Stimulated activated naive CD4-positive, alpha-beta T cell (primary cell): ENCODE data around the gene EBF3.

Experiments
- DNase-seq, 6 experiments: peaks; one replicate each; lab custom pipeline; 2025; lab: John Stamatoyannopoulos, UW

Gene EBF3

DNA sequence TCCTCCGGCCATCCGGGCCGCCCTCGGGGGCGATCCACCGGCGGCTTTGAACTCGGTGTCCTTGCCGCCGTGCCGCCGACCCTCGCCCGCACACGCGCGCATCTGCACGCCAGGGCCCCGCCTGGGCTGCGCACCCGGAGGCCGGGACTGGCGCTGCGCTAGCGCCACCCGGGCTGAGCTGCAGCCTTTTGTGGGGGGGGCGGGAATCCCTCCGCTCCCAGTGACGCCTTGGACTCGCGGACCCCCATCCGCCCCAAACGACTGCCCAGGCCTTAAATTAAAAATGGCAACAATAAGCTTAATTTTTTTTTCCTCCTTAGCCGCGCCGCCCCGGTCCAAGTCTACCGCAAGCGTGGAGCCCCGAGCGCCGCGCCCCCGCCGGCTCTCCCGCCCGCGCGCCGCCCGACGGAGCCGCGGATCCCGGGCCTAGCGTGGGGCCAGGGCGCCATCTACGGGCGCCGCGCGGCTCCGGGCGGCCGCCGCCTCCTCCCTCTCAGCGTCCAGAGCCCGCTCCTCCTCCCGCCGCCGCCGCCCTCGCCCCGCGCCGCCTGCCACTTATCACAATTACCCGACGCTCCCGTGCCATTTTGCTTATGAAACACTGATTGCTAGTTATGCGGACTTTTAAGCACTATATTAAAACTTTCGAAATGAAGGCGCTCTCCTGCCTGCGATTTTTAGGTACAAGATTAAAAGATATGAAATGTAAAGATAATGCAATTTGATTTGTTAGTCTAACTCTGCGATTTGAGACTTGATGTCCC is 7.5 kb upstream of the EBF3 start:
- peak in 3 of 6 experiments; percentile 12 to 16 (median 15) for DNase-seq

- DNase-seq, result no peak
Measured at GRCh38 chr10:129970465-129971364, 6.6 kb upstream of the EBF3 start.

GRCh38 chr10:129969911-129970464 is 5.9 kb upstream of the EBF3 start:
- no peak for DNase-seq

GRCh38 chr10:129969184-129969910 is 5.3 kb upstream of the EBF3 start:
- DNase-seq, result no peak

DNA sequence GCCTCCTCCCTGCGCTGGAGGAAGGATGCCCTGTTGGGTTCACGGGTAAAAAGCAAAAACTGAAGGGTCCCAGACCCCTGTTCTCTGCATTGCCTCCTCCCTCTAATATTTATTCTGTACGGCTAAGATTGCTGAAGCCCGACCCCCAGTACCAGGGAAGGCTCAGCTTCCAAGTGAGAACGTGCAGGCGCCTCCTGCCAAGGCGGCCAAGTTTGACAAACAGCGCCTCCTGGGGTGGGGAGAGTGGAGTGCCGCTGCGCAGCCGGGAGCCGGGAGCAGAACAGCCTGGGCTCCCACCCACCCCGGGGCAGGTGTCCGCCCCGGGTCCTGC is 4.7 kb upstream of the EBF3 start:
- DNase-seq, result peak in 1 of 6 experiments; percentile 15

GRCh38 chr10:129968020-129968852 is 4.2 kb upstream of the EBF3 start:
- no peak for DNase-seq

- DNase-seq, result no peak
Measured at GRCh38 chr10:129967579-129968019, 3.5 kb upstream of the EBF3 start.

GRCh38 chr10:129966889-129967578 is 3.0 kb upstream of the EBF3 start:
- no peak for DNase-seq

GRCh38 chr10:129966370-129966888 is 2.4 kb upstream of the EBF3 start:
- DNase-seq, result peak in 1 of 6 experiments; percentile 11

- DNase-seq, result no peak
Measured at GRCh38 chr10:129965959-129966358, 1.9 kb upstream of the EBF3 start.

DNA sequence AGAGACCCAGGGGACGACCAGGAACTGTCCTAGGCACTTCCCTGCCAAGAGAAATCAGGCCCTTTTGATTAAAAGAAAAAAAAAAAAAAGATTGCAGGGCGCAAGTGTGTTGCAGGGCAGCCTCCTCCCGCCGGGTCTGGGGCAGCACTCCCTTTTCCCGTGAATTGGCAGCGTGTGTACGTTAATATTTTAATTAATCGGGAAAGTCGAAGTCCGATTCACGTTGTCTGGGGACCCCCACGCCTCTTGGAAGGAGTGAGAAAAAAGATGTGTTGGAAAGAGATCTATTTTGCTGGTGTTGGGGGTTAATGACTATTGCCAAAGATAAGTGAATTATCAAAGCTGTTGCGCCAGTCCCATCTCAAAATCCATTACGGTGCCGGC is 1.3 kb upstream of the EBF3 start:
- DNase-seq, result no peak

DNA sequence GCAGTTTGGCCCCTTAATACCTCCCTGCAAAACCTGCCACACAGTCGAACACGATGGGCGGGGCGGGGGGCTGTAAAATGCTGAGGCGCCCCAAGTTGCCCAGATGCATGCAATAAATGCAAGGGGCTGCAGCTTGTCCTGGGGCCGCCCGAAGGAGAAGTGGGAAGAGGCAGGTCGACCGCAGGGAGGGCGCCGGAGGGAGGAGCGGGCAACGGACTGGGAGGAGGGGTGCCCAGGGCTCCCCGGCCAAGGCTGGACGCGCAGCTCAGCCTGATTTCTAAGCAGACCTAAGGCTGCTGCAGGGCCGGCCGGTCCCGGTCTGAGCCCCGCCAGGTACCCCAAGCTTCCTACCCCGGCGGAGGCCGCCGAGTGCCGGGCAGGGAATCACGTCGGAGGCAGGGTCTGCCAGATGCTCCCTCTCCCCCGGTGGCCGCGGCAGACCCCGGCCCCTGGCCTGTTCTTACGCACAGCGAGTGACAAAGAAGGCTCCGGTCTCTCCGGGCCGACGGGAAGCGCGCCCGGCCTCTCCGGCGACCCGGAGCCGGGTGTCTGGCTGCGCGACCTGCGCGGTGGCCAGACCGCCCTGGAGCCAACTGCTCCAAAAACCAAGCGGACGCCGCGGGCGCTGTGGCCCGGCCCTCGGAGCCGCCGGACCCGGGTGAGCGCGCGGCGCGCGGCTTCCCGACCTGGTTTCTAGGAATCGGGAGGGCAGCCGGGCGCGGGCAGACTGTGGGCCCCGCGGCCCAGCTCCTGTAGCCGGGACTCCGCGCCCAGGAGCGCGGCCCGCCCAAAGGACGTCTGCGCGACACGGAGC is 744 bp upstream of the EBF3 start:
- peak in 1 of 6 experiments; percentile 41 for DNase-seq

DNA sequence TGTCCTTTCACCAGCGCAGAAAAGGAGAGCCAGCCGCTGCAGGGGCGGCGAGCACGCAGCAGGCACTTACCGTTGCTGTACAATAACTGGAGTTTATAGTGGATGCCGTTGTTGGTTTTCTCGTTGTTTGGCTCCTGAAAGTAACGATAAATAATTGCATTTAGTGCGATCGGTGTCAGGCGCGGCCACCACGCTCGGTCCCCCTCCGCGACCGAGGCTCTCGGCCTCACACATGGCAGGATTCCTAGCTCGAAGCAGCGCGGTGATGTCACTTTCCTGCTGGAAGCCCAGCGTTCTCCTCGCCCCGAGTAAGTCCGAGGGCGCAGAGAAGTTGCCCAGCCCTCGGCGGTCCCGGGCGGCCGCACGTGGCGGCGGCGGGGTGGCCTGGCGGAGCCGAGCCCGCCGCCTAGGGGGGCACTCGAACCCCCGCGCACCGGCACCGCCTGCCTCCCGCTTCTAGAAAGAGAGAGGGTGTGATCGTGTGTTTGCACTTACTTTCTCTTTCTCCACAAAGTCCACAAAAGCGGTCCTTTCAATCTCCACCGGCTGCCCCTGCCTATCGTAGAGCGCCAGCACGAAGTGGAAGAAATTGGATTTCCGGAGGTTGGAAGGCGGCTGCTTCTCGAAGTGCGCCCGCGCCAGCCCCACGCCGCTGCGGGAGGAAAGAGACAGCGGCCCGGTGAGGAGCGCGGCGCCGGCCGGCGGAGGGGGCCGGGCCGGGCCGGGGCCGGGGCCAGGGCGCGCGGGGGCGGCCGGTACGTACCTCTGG is 1.0 kb downstream of the EBF3 start:
- peak in 2 of 6 experiments; percentile 17 to 50 for DNase-seq

DNA sequence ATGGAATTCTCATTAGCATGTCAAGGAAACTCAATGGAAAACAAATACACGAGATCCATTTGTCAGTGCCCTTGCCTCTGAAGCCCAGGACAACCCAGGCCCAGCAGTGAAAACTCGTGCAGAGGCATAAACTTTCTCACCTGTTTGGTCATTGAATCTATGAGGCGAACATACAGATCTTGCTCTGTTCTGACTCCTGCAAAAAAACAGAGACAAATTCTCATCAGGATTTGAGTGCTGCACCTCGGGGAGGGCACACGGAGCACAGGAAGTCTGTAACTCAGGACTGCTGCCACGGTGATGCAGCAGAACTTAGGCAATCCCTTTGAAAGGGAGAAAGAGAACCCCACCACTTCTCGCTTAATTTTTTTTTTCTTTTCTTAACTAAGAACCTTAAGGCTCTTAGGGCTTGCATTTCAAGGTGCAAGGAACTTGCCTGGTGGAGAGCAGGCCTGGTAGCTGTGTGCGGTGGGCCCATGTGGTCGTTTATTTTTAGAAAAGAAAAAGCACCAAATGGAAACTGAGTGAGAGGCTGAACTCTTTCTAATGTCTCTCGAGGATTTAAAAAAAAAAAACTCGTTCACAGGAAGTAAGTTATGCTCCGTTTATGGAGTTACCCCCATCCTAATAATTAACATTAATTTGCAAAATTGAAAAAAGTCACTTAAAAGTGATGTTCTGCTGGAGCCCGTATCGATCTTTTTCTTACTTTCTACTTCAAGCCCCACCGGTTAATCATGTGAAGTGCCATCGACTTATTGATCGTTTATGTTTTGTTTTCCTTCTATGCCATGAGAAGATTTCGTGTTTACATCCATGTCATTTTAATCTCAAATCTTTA is 1.8 kb downstream of the EBF3 start:
- peak in 1 of 6 experiments; percentile 50 for DNase-seq

- no peak for DNase-seq
Measured at GRCh38 chr10:129961157-129961701, 2.8 kb downstream of the EBF3 start.

DNA sequence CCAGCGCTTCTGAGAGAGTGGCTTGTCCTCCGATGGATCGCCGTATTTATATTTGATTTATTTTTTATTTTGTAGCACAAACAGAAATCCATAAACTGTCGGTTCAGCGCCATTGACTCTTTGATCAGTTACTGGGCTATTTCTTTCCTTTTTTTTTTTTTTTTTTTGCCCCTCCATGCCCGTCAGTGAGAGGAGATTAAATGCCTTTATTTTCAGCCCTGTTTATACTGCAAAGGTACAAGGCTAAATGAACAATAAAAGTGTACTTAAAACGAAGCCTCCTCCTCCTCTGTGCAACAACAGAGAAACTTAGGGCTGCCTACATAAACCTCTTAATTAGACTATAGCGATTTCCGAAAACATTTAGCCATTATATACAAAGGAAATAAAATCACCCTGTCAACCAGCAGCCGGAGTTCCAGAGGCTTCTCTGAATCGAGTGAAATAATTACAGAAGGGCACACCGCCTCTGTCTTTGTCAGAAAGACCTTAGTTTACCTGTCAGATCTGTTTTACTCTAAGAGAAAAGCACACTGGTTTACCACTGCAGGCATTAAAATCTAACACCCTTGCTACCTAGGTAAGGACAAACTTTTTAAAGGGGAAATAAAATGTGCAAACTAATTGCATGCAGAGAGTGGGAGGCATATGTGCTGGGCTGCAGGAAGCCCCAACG is 3.5 kb downstream of the EBF3 start:
- DNase-seq, result peak in 1 of 6 experiments; percentile 11
